Measurements from ENCODE around the gene SMARCC1.
A peak's percentile ranks its signal among the peaks of the same experiment; 100 is the strongest.

The SMARCC1 gene

GRCh38 chr3:47628426-47628825, 153.3 kb downstream of the SMARCC1 start:
- Histone ChIP-seq H3K36me3 (ENCODE audit: insufficient read depth, low read length) (peaks cover 40% of the 10 kb centered on the region), H3K4me1 (ENCODE audit: control insufficient read depth, insufficient read depth, low read length) (no peaks in the 10 kb centered on the region), H3K4me3 (ENCODE audit: low read length) (no peak overlapping the region), H3K9ac (ENCODE audit: low read depth, low read length) (no peak overlapping the region), H3K4me2 (ENCODE audit: low read length) (no peak overlapping the region), H3K27me3 (ENCODE audit: control insufficient read depth, insufficient read depth, low read length) (no peaks in the 10 kb centered on the region), H3K9me3 (replicated peaks; ENCODE audit: low read length) (no peaks in the 10 kb centered on the region)

GRCh38 chr3:47622671-47623461, 158.8 kb downstream of the SMARCC1 start:
- Histone ChIP-seq H3K4me3 (ENCODE audit: low read length) (no peak overlapping the region), H3K4me2 (ENCODE audit: low read length) (no peak overlapping the region), H3K4me1 (ENCODE audit: control insufficient read depth, insufficient read depth, low read length) (peaks cover 7% of the 10 kb centered on the region), H3K9me3 (replicated peaks; ENCODE audit: low read length) (no peaks in the 10 kb centered on the region), H3K36me3 (ENCODE audit: insufficient read depth, low read length) (peaks cover 49% of the 10 kb centered on the region), H3K9ac (ENCODE audit: low read depth, low read length) (no peak overlapping the region), H3K27me3 (ENCODE audit: control insufficient read depth, insufficient read depth, low read length) (no peaks in the 10 kb centered on the region)

- Histone ChIP-seq H3K9me3 (replicated peaks; ENCODE audit: low read length) (no peaks in the 10 kb centered on the region), H3K4me2 (ENCODE audit: low read length) (peak overlapping the region; percentile 16), H3K4me3 (ENCODE audit: low read length) (no peak overlapping the region), H3K27me3 (ENCODE audit: control insufficient read depth, insufficient read depth, low read length) (no peaks in the 10 kb centered on the region), H3K9ac (ENCODE audit: low read depth, low read length) (no peak overlapping the region), H3K36me3 (ENCODE audit: insufficient read depth, low read length) (peaks cover 46% of the 10 kb centered on the region), H3K4me1 (ENCODE audit: control insufficient read depth, insufficient read depth, low read length) (peaks cover 23% of the 10 kb centered on the region)
These were observed 164.3 kb downstream of the SMARCC1 start for GRCh38 chr3:47617086-47618010.

- no peaks in the 10 kb centered on the region for H3K9me3 ChIP-seq (replicated peaks; ENCODE audit: low read length)
These were observed 166.9 kb downstream of the SMARCC1 start for GRCh38 chr3:47614788-47615187.

GRCh38 chr3:47613722-47614121, 168.0 kb downstream of the SMARCC1 start:
- H3K4me3 ChIP-seq (ENCODE audit: low read length) = no peak overlapping the region
- no peak overlapping the region for H3K4me2 ChIP-seq (ENCODE audit: low read length)
- H3K36me3 ChIP-seq (ENCODE audit: insufficient read depth, low read length) = peaks cover 36% of the 10 kb centered on the region
- H3K9me3 ChIP-seq (replicated peaks; ENCODE audit: low read length) = no peaks in the 10 kb centered on the region
- no peaks in the 10 kb centered on the region for H3K27me3 ChIP-seq (ENCODE audit: control insufficient read depth, insufficient read depth, low read length)
- H3K9ac ChIP-seq (ENCODE audit: low read depth, low read length) = no peak overlapping the region
- H3K4me1 ChIP-seq (ENCODE audit: control insufficient read depth, insufficient read depth, low read length) = peaks cover 32% of the 10 kb centered on the region

More at GRCh38 chr3:47614788-47615187, 166.9 kb downstream of the SMARCC1 start:
- Histone ChIP-seq H3K4me1 (ENCODE audit: control insufficient read depth, insufficient read depth, low read length) (peaks cover 32% of the 10 kb centered on the region), H3K27me3 (ENCODE audit: control insufficient read depth, insufficient read depth, low read length) (no peaks in the 10 kb centered on the region), H3K4me2 (ENCODE audit: low read length) (no peak overlapping the region), H3K4me3 (ENCODE audit: low read length) (no peak overlapping the region), H3K36me3 (ENCODE audit: insufficient read depth, low read length) (peaks cover 42% of the 10 kb centered on the region), H3K9ac (ENCODE audit: low read depth, low read length) (no peak overlapping the region)

- Histone ChIP-seq H3K27me3 (ENCODE audit: control insufficient read depth, insufficient read depth, low read length) (no peaks in the 10 kb centered on the region), H3K9me3 (replicated peaks; ENCODE audit: low read length) (no peaks in the 10 kb centered on the region), H3K9ac (ENCODE audit: low read depth, low read length) (no peak overlapping the region)
These were observed 168.8 kb downstream of the SMARCC1 start for GRCh38 chr3:47612879-47613278.

GRCh38 chr3:47612178-47612577, 169.5 kb downstream of the SMARCC1 start:
- no peak overlapping the region for H3K9ac ChIP-seq (ENCODE audit: low read depth, low read length)
- H3K4me2 ChIP-seq (ENCODE audit: low read length) = peak overlapping the region; percentile 15
- H3K9me3 ChIP-seq (replicated peaks; ENCODE audit: low read length) = no peaks in the 10 kb centered on the region
- H3K27me3 ChIP-seq (ENCODE audit: control insufficient read depth, insufficient read depth, low read length) = no peaks in the 10 kb centered on the region
- no peak overlapping the region for H3K4me3 ChIP-seq (ENCODE audit: low read length)
- peaks cover 40% of the 10 kb centered on the region for H3K36me3 ChIP-seq (ENCODE audit: insufficient read depth, low read length)
- H3K4me1 ChIP-seq (ENCODE audit: control insufficient read depth, insufficient read depth, low read length) = peaks cover 19% of the 10 kb centered on the region

More at GRCh38 chr3:47612879-47613278, 168.8 kb downstream of the SMARCC1 start:
- H3K4me2 ChIP-seq (ENCODE audit: low read length) = no peak overlapping the region
- no peak overlapping the region for H3K4me3 ChIP-seq (ENCODE audit: low read length)
- peaks cover 40% of the 10 kb centered on the region for H3K36me3 ChIP-seq (ENCODE audit: insufficient read depth, low read length)
- H3K4me1 ChIP-seq (ENCODE audit: control insufficient read depth, insufficient read depth, low read length) = peaks cover 24% of the 10 kb centered on the region

GRCh38 chr3:47611576-47611975, 170.1 kb downstream of the SMARCC1 start:
- no peak overlapping the region for H3K4me2 ChIP-seq (ENCODE audit: low read length)
- H3K4me1 ChIP-seq (ENCODE audit: control insufficient read depth, insufficient read depth, low read length) = peaks cover 19% of the 10 kb centered on the region
- no peaks in the 10 kb centered on the region for H3K27me3 ChIP-seq (ENCODE audit: control insufficient read depth, insufficient read depth, low read length)
- no peaks in the 10 kb centered on the region for H3K9me3 ChIP-seq (replicated peaks; ENCODE audit: low read length)
- peaks cover 38% of the 10 kb centered on the region for H3K36me3 ChIP-seq (ENCODE audit: insufficient read depth, low read length)
- no peak overlapping the region for H3K9ac ChIP-seq (ENCODE audit: low read depth, low read length)
- H3K4me3 ChIP-seq (ENCODE audit: low read length) = no peak overlapping the region

- H3K9ac ChIP-seq (ENCODE audit: low read depth, low read length) = no peak overlapping the region
- H3K4me3 ChIP-seq (ENCODE audit: low read length) = no peak overlapping the region
- no peaks in the 10 kb centered on the region for H3K9me3 ChIP-seq (replicated peaks; ENCODE audit: low read length)
- no peak overlapping the region for H3K4me2 ChIP-seq (ENCODE audit: low read length)
- H3K27me3 ChIP-seq (ENCODE audit: control insufficient read depth, insufficient read depth, low read length) = no peaks in the 10 kb centered on the region
- peaks cover 39% of the 10 kb centered on the region for H3K36me3 ChIP-seq (ENCODE audit: insufficient read depth, low read length)
- H3K4me1 ChIP-seq (ENCODE audit: control insufficient read depth, insufficient read depth, low read length) = peaks cover 25% of the 10 kb centered on the region
These were observed 171.1 kb downstream of the SMARCC1 start for GRCh38 chr3:47610583-47610982.

- Histone ChIP-seq H3K36me3 (ENCODE audit: insufficient read depth, low read length) (peaks cover 37% of the 10 kb centered on the region), H3K9ac (ENCODE audit: low read depth, low read length) (no peak overlapping the region), H3K4me1 (ENCODE audit: control insufficient read depth, insufficient read depth, low read length) (peaks cover 14% of the 10 kb centered on the region), H3K27me3 (ENCODE audit: control insufficient read depth, insufficient read depth, low read length) (no peaks in the 10 kb centered on the region), H3K9me3 (replicated peaks; ENCODE audit: low read length) (no peaks in the 10 kb centered on the region), H3K4me2 (ENCODE audit: low read length) (no peak overlapping the region), H3K4me3 (ENCODE audit: low read length) (no peak overlapping the region)
These were observed 174.4 kb downstream of the SMARCC1 start for GRCh38 chr3:47607335-47607734.

- H3K9me3 ChIP-seq (replicated peaks; ENCODE audit: low read length) = no peaks in the 10 kb centered on the region
- no peak overlapping the region for H3K9ac ChIP-seq (ENCODE audit: low read depth, low read length)
- no peak overlapping the region for H3K4me2 ChIP-seq (ENCODE audit: low read length)
- peaks cover 37% of the 10 kb centered on the region for H3K36me3 ChIP-seq (ENCODE audit: insufficient read depth, low read length)
- H3K27me3 ChIP-seq (ENCODE audit: control insufficient read depth, insufficient read depth, low read length) = no peaks in the 10 kb centered on the region
- peaks cover 6% of the 10 kb centered on the region for H3K4me1 ChIP-seq (ENCODE audit: control insufficient read depth, insufficient read depth, low read length)
- H3K4me3 ChIP-seq (ENCODE audit: low read length) = no peak overlapping the region
These were observed 175.5 kb downstream of the SMARCC1 start for GRCh38 chr3:47606165-47606564.

Data from skeletal muscle satellite cell (primary cell).